Raji (cell line): Measurements from ENCODE around the gene ARMC6.

Experiments
- POLR2A ChIP-seq: IDR thresholded peaks from 2 replicates; pipeline ENCODE4 v1.6.1; 2011; ENCODE audit warnings: low read depth, low read length, control low read depth; ENCODE audit not compliant: insufficient read depth

The ARMC6 gene

DNA sequence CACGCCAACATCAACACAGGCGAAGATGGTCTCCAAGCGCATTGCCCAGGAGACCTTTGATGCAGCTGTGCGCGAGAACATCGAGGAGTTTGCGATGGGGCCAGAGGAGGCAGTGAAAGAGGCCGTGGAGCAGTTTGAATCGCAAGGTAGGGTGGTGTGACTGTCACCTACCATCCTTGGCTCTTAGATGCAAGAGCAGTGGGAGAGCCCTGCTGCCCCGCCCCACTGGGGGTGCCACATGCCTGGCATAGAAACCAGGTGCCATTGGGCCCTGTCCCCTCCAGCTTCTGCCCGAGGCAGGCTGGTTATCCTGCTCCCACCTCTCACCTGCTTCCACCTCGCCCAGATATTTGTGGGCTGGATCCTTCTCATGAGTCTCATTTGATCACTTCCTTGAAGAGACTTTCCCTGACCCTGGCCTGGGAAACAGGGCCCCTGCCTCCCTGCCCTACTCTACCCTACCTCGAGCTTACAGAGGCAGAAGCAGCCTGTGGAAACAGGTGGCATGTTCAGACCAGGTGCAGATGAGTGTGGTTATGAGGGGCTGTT is 9.4 kb downstream of the ARMC6 start:
- no peak for TF ChIP-seq POLR2A

DNA sequence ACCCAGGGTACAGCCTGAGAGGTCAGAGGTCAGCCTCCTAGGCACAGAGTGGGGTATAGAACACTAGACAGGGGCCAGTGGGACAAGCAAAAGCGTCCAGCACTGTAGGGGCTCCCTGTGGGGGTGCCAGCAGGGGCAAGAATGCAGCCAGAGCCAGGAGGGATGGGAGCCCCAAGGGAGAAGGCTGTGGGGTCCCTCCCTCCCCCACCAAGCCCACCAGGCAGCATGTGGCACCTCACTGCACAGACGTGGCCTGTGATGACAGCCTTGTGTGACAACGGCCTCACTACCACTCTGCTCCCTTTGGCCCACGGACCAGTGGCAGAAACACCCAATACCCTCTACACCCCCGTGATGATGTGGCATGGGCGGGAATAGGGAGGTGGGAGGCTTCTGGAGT is 10.1 kb downstream of the ARMC6 start:
- no peak for TF ChIP-seq POLR2A

DNA sequence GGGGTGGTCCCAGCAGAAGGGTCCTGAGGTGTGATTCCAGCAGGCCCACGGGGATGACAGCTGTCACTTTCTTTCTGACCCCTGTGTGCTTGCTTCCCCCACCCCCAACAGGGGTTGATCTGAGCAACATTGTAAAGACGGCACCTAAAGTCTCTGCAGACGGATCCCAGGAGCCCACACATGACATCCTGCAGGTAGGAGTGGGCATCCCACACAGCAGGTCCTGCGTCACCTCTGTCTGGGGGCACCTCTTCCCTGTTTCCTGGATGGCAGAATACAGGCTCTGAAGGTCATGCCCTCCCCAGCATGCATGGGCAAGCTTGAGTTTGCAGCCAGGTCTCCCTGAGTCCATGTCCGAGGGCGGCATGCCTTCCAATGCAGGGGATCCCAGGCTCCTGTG is 10.5 kb downstream of the ARMC6 start:
- TF ChIP-seq POLR2A: no peak

DNA sequence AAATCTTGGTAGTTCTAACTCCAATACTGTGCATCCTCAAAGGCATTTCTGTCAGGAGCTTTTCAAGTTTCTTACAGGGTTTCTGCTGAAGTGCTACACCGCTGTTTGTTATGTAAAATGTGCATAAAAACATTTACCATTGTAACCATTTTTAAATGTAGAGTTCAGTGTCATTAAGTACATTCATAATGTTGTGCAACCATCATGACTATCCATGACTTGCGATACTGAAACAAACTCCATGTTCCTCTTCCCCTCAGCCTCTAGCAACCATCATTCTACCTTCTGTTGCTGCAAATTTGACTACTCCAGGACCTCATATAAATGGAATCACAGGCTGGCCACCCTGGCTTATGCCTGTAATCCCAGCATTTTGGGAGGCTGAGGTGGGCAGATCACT is 16.0 kb downstream of the ARMC6 start:
- TF ChIP-seq POLR2A: no peak

DNA sequence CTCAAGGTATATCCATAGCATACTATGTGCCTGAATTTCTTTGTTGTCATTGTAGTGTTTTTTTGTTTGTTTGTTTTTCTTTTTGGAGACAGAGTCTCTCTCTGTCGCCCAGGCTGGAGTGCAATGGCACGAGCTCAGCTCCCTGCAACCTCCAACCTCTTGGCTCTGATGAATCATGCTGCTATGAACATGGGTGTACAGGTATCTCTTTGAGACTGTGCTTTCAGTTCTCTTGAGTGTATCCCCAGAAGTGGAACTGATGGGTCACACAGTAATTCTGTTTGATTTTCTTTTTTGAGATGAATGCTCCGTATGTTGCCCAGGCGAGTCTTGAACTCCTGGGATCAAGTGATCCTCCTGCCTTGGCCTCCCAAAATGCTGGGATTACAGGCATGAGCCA is 16.7 kb downstream of the ARMC6 start:
- no peak for TF ChIP-seq POLR2A

DNA sequence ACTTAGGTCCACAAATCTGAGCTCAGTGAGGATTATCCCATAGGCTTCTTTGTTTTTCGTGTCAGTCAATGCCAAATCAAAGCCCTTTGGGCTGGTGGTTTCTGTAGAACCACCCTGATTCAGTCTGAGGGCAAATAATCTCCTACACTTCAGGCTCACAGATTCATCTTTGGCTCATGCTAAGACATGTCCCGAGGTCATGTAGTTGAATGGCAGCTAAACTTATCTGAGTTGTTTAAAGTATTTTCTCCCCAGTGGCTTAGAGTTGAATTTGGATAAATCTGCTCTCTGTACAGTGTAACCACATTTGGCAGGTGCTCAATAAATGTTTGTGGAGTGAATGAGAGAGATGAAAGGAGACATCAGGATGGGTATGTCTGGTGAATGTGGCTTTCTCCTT is 17.3 kb downstream of the ARMC6 start:
- TF ChIP-seq POLR2A: no peak

DNA sequence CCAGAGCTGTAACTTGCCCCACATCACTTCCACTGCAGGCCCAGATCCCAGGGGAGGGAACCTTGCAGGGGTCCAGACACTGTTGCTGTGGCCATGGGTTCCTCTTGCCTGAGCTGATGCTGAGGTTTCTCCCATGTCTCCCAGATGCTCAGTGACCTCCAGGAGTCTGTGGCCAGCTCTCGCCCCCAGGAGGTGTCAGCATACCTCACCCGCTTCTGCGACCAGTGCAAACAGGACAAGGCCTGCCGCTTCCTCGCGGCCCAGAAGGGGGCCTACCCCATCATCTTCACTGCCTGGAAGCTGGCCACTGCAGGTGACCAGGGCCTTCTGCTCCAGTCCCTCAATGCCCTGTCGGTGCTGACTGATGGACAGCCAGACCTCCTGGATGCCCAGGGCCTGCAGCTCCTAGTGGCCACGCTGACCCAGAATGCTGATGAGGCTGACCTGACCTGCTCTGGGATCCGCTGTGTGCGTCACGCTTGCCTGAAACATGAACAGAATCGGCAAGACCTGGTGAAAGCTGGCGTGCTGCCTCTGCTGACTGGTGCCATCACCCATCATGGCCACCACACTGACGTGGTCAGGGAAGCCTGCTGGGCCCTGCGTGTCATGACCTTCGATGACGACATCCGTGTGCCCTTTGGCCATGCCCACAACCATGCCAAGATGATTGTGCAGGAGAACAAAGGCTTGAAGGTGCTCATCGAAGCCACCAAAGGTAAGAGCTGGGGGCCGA is 18.2 kb downstream of the ARMC6 start:
- no peak for TF ChIP-seq POLR2A

DNA sequence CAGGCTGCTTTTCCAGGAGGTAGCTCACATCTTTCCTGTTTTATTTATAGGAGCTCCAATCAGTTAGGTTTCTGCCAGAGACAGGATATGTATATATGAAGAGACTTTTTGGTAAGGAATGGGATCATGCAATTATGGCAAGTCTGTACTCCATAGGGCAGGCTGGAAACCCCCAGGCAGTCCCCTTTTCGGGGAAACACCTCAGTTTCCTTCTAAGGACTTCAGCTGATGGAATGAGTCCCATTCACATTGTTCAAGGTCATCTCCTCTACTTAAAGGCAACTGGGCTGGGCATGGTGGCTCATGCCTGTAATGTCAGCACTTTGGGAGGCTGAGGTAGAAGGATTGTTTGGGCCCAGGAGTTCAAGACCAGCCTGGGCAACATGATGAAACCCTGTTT is 19.5 kb downstream of the ARMC6 start:
- no peak for TF ChIP-seq POLR2A

DNA sequence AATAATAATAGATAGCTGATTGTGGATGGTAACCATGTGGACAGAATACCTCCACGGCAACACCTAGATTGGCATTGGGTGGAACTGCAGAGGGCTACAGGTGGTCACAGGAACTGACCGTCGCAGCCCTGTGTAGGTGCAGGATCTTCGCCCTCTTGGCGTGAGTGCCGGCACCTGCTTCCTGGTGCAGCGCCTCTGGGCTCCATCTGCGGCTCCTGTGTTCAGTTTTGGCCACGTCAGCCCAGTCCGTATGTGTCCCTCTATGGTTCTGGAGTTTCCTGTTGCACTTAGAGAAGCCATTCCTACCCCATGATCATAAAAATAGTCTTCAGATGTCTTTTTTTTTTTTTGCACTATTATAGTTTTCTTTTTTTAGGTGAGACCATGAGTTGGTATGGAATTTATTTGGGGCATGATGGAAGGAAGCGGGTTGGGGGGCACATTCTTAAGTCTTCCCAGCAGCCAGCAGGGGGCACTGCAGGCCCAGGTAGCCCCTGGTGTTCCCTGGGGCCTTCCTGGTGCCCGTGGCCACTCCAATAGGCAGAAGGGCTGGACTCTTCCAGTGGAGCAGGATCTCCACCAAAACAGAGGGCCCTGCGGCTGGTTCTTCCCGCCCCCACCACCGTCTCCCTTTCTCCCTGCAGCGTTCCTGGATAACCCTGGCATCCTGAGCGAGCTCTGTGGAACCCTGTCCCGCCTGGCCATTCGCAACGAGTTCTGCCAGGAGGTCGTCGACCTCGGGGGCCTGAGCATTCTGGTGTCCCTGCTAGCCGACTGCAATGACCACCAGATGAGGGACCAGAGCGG is 20.3 kb downstream of the ARMC6 start:
- no peak for TF ChIP-seq POLR2A

DNA sequence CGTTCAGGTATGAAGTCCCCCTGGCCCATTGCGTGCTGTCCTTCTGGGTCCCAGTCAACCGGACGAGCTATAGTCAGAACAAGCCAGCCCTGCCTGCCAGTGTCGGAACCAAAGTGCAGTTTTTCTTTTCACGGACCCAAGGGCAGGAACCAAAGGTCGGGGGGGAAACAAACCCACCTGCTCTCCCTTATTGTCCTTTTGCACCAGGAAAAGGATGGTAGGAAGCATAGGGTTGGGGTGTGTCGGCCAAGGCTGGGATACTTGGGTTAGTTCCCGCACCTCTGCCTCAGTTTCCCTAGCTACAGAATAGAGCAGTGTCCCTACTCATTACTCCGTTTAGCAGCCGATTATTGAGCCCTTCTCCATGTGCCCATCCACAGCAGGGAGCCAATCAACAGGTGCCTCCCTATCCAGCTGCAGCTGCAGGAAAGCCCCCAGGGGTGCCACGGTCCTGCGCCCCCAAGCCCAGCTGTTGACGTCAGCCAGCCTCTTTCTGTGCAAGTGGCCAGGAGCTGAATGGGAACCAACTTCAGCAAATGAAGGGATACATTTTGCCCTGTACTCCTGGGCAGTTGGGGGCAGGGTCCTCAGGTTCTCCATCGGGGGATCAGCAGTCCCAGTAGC is 21.0 kb downstream of the ARMC6 start:
- TF ChIP-seq POLR2A: no peak

DNA sequence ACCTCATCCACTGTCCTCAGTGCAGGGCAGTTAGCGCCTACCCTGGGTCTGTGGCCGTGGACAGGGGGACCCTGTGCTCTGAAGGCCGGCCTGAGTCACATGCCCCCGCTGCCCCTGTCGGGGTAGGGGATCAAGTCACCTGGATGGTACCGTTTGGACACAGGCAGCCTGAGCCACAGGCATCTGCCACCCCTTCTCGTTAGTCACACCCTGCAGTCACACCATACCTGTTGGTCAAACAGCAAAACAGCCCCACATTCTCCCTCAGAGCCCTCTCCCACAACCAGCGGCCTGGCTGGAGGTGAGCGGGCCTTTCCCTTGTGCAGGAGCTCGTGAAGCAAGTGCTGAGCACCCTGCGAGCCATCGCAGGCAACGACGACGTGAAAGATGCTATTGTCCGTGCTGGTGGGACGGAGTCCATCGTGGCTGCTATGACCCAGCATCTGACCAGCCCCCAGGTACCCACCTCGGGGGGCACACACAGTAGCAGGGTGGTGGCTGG is 21.6 kb downstream of the ARMC6 start:
- no peak for TF ChIP-seq POLR2A

DNA sequence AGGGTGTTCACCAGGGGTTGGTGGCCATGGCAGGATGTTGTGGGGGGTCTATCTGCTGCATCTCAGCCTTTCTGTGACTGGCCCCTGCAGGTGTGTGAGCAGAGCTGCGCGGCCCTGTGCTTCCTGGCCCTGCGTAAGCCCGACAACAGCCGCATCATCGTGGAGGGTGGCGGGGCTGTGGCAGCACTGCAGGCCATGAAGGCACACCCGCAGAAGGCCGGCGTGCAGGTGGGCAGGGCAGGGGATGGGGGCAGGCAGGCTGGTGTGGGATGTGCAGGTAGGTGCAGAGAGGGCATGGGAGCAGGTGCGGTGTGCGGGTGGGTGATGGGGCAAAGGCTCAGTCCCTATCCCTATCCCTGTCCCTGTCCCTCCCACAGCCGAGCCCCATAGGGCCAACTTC is 22.3 kb downstream of the ARMC6 start:
- no peak for TF ChIP-seq POLR2A

DNA sequence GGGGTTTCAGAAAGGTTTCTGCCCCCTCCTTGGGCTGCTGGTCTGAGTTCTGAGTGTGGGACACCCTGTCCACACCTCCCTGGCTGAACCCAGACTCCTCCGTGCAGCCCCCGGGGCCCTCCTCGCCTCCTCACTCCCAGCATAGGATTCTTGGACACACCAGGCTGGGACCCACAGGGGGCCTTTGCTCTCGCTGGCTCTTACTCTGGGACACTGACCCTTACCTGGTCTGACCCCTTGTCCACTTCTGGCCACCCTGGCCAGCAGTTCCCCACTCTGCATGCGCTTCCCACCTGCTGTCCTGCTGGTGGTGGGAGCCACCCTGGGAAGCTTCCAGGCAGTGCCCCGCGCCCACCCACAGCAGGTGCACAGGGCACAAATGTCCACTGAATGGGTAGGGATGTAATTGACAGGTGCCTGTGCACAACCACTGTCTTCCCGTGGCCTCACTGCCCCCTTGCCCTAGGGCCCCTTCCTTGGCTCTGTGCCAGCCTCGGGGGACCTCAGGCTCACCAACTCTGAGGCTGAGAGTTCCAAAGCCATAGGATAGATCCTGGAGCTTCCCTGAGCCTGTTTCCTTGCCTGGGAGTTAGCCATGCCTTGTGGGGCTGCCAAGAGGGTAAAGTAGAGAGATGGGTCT is 23.4 kb downstream of the ARMC6 start:
- TF ChIP-seq POLR2A: no peak

DNA sequence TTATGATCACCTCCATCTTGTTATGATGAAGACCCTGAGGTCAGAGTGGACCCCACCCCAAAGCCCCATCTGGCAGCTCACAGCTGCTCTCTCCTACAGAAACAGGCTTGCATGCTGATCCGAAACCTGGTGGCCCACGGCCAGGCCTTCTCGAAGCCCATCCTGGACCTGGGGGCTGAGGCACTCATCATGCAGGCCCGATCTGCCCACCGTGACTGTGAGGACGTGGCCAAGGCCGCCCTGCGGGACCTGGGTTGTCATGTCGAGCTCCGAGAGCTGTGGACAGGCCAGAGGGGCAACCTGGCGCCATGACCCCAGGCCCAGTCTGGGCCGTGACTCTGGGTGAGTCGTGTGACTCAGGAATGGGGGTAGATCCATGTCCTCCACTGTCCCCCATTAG is 23.9 kb downstream of the ARMC6 start:
- TF ChIP-seq POLR2A: no peak

DNA sequence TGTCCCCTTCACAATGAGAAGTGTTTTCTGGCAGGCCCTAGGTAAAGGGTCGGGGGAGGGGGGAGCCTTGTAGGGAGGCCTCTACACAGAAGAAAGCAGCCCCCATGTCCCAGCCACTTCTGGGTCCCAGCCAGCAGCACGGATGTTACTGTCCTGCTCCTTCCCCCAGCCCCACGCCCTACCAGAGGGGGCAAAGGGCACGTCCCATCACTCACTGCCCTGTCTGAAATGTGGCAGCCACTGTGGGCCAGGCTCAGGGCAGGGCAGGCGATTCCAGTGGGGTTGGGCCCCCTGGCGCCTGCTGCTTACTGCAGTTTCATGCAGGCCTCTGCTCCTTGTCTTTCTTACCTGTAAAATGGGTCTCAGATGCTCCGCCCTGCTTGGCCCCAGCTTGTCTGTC is 24.3 kb downstream of the ARMC6 start:
- TF ChIP-seq POLR2A: no peak
